Amniotic epithelial cell (primary cell): ENCODE data around the gene SLC22A23.

ENCODE experiments used
- DNase-seq: peaks from one replicate; pipeline ENCODE4 v3.0.0-alpha.2; 2010; ENCODE audit warnings: low read depth

Gene SLC22A23

GRCh38 chr6:3456898-3457709 lies at the start of gene SLC22A23:
TSS of gene SLC22A23 (minus strand) at chr6:3457050. CDS start at chr6:3456559, 491 bp downstream.
- DNase-seq, result no peak

- DNase-seq, result no peak
These were observed 49.4 kb upstream of the SLC22A23 start for GRCh38 chr6:3506200-3506599.

- DNase-seq, result no peak
These were observed 48.3 kb upstream of the SLC22A23 start for GRCh38 chr6:3504938-3505805.

GRCh38 chr6:3504354-3504753 lies 47.5 kb upstream of the SLC22A23 start:
- no peak for DNase-seq

- DNase-seq, result no peak
These were observed 45.1 kb upstream of the SLC22A23 start for GRCh38 chr6:3501826-3502500.

- peak; percentile 52 for DNase-seq
These were observed 43.6 kb upstream of the SLC22A23 start for GRCh38 chr6:3500262-3501014.

GRCh38 chr6:3499603-3500002 lies 42.8 kb upstream of the SLC22A23 start:
- DNase-seq, result no peak

GRCh38 chr6:3496395-3496794 lies 39.5 kb upstream of the SLC22A23 start:
- no peak for DNase-seq

GRCh38 chr6:3494391-3495100 lies 37.7 kb upstream of the SLC22A23 start:
- DNase-seq, result no peak

GRCh38 chr6:3490625-3490980 lies 33.8 kb upstream of the SLC22A23 start:
- no peak for DNase-seq

- no peak for DNase-seq
These were observed 33.2 kb upstream of the SLC22A23 start for GRCh38 chr6:3489961-3490624.

GRCh38 chr6:3489027-3489757 lies 32.3 kb upstream of the SLC22A23 start:
- peak; percentile 31 for DNase-seq

- no peak for DNase-seq
These were observed 28.1 kb upstream of the SLC22A23 start for GRCh38 chr6:3484946-3485345.

GRCh38 chr6:3484192-3484591 lies 27.3 kb upstream of the SLC22A23 start:
- DNase-seq, result peak; percentile 86

- no peak for DNase-seq
These were observed 26.8 kb upstream of the SLC22A23 start for GRCh38 chr6:3483675-3484074.

GRCh38 chr6:3482869-3483268 lies 26.0 kb upstream of the SLC22A23 start:
- no peak for DNase-seq

- DNase-seq, result no peak
These were observed 24.8 kb upstream of the SLC22A23 start for GRCh38 chr6:3481640-3482039.

- no peak for DNase-seq
These were observed 23.2 kb upstream of the SLC22A23 start for GRCh38 chr6:3480009-3480408.

GRCh38 chr6:3473773-3474172 lies 16.9 kb upstream of the SLC22A23 start:
- DNase-seq, result peak; percentile 21

- DNase-seq, result no peak
These were observed 14.9 kb upstream of the SLC22A23 start for GRCh38 chr6:3471711-3472110.
